ENCODE results near the gene STXBP1.
A peak's percentile ranks its signal among the peaks of the same experiment; 100 is the strongest.
"Not testable (repeated sequence)": the region's sequence is repeated elsewhere in the genome, so short reads cannot be mapped to it uniquely, and the experiment has no call there.

The STXBP1 gene

DNA sequence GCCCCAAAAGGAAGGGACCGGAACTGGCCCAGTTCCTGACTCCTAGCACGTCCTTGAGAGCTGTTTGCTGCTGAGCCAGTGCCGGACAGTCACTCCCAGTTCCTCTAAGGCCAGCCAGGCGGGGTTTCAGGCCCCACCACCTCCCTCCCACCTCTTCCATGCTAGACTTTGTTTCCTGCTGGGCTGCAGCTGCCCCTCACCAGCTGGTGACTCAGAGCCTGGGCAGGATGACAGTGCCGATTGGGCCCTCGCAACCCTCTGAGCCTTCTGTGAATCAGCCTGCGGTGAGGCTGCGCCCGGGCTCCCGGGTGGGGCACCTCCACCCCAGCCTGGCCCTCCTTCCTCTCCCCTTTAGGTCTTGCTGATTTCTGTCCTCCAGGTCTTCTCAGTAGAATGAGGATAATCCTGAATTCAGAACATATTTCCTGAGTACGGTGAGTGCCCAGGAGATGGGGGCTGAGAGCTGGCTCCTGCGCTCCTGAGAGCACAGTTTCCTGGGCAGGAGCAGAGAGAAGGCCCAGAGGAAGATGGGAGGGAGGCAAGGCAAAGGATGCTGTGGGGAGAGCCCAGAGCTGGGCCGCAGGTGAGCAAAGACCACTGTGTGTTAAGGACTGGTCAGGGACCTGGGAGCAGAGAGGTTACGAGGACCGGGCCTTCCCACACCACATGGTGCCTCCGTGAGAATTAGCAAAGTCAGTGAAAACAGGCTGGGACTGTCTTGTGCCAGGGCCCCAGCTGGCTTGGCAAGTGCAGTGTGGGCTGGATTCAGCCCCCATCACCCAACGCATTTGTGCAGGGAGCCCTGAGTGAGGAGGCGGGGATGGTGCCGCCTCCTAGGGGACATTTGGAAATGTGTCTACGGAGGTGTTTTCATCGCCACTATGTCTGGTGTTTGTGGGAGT lies 32.9 kb upstream of the STXBP1 start:
- DNase-seq, result peak; percentile 64

DNA sequence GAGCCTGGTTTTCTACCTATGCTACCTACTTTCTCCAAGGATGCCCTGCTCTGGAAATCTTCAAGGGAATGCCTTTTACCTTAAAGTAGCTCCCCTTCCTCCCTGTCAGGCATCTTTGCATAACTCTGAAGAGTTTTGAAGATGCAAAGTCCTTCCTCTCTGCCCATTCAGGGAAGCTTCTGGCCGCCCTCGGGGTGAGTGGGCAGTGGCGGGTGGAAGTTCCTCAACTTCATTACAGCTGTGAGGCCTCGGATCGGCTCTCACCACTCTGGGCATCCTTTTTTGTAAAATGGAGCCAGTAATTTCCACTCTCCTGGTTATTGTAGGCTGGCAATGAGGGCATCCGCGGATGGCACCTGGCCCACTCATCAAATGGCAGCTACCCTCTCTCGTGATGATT lies 31.7 kb upstream of the STXBP1 start:
- no peak for DNase-seq

DNA sequence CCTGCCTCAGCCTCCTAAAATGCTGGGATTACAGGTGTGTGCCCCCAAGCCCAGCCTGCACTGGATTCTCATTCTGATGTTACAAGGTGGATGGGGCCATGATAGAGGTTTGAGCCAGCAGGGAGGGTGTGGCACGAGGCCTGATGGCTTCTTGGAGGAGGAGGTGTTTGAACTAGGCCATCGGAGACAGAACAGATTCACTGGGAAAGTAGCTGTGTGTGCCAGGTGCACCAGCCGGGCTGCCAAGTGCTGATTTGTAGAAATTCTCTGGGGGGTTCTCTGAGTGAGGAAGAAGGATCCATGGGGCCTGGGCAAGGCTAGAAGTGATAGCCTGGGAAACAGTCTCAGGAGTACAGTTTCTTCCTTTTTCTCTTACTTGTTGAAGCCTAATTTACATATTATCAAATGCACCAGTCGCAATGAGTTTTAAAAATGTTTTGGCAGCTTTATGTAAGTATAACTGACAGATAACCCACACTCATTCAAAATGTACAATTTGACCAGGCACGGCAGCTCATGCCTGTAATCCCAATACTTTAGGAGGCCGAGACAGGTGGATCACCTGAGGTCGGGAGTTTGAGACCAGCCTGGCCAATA lies 31.1 kb upstream of the STXBP1 start:
- no peak for DNase-seq

DNA sequence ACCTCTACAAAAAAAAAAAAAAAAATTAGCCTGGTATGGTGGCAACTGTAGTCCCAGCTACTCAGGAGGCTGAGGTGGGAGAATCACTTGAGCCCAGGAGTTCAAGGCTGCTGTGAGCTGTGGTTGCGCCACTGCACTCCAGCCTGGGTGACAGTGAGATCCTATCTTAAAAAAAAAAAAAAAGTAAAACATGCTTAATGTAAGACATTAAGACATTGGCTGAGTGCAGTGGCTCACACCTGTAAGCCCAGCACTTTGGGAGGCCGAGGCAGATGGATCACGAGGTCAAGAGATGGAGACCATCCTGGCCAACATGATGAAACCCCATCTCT lies 27.6 kb upstream of the STXBP1 start:
- not testable (repeated sequence) for DNase-seq

DNA sequence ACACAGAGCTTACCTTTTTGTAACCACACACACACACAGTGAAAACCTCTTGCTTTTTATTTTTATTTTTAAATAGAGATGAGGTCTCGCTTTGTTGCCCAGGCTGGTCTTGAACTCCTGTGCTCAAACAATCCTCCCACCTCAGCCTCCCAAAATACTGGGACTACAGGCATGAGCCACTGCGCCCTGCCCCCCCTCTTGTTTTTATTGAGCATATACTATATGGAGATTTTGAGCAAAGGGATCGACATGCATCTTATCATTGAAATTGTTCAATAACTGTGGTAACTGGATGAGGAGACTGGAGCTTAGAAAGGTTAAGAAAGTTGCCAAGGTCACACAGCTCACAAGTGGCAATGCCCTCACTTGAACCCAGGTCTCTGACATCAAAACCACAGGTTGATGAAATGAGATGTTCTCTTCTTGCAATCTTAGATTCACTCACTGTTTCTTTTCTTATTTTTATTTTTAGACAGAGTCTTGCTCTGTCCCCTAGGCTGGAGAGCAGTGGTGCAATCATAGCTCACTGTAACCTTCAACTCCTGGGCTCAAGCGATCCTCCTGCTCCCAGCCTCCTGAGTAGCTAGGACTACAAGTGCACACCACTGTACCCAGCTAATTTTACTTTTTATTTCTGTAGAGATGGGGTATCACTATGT lies 26.8 kb upstream of the STXBP1 start:
- no peak for DNase-seq

DNA sequence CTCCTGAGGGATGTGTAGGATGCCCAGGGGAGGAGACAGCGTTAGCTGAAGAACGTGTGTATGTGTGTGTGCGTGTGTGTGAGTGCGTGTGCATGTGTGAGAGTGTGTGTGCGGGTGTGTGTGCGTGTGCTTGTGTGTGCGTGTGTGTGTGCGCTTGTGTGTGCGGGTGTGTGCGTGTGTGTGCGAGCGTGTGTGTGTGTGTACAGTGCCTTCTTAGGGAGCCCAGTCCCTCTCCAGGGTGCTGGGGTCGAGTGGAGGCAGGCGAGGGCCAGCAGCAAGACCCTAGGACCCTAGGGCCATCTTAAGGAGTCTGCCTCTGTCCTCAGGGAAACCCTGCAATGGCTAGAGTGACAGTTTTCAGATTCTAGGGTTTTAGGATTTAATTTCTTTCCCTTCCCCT lies 26.0 kb upstream of the STXBP1 start:
- DNase-seq, result no peak

DNA sequence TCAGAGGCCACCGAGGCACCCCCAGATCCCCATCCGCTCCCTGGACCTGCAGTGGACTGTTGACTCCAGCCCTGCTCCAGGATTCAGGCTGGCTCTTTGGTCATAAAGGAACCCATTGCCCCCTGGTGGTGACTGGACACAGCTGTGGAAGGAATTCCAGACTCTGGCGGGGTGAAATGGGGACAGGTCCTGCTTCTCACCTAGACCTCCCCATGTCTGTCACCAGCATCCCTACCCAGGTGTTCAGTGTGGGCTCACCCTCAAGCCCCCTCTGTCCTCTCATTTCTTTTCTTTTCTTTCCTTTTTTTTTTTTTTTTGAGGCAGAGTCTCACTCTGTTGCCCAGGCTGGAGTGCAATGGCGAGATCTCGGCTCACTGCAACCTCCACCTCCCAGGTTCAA lies 25.5 kb upstream of the STXBP1 start:
- DNase-seq, result peak; percentile 31

DNA sequence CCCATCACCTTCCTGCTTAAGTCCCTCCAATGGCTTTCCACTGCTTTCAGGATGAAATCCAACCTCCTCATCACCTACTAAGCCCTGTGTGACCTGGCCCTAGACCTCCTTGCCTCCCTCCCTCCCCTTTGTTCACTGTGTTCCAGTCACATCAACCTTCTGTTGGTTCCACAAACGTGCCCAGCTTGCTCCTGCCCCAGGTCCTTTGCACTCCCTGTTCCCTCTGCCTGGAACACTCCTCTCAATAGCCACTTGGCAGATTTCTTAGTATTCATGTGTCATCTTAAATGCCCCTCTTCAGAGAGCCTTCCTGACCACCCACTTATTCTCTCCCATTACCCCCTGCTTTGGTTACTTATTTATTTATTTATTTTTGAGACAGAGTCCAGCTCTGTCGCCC lies 24.1 kb upstream of the STXBP1 start:
- DNase-seq, result no peak

DNA sequence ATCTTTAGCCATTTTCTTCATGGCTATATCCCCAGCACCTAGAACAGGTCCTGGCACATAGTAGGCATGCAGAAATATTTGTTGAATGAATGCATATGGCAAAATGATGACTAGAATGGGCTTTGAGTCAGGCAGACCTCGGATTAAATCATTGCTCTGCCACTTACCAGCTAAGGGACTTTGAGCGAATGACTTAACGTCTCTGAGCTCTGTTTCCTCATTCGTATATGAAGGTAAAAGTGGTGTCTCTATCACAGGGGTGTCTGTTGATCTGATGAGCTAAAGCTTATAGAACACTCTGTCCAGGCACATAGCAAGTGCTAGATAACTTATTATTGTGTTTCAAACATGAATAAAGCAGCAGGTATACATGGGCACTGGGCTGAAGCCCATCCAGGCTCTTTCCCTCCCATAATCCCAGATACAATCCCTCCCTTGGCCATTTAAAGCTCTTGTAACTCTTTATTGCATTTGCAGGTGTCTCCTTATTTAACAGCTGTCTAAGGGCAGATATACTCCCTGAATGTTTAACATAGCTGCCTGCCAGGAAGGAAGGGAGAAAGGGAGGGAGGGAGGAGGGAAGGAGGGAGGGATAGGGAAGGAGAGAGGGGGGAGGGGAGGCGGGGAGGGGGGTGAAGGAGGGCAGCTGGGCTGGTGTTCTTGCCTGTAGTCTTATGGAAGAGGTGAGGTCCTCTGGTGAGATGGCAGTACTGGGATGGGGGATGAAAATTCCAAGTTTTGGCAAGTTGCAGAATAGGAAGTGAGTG lies 23.2 kb upstream of the STXBP1 start:
- DNase-seq, result no peak

DNA sequence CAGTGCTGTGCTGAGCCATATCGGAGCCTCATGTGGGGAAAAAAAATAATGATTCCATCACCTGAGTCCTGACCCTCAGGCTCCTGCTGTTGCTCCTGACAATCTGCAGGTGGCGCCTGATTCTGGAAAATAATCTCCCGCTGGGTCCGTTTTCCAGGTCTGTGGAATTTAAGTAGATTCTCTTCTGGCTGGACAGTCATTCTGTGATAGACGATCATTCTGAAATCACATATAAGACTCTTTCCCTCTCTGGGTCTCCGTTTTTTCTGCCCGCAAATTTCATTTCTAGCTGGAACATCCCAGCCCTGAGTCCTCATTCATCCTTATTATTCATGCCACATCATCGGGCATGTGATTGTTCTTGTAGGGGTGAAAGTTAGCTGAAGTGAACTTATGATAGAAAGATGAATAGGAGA lies 22.1 kb upstream of the STXBP1 start:
- DNase-seq, result peak; percentile 54

DNA sequence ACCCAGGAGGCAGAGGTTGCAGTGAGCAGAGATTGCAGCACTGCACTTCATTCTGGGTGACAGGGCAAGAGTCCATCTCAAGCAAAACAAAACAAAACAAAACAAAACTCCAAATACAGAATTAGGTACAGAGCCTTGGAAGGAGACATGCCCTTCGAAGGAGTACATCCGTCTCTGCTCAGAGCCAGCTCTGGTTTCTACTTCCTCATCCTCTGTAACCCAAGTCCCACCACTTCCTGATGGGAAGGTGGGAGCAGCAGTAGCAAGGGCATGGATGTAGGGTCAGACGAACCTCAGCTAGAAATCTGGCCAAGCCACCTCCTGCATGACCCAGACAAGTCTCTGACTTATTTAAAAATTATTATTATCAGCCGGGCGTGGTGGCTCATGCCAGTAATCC lies 16.5 kb upstream of the STXBP1 start:
- no peak for DNase-seq

DNA sequence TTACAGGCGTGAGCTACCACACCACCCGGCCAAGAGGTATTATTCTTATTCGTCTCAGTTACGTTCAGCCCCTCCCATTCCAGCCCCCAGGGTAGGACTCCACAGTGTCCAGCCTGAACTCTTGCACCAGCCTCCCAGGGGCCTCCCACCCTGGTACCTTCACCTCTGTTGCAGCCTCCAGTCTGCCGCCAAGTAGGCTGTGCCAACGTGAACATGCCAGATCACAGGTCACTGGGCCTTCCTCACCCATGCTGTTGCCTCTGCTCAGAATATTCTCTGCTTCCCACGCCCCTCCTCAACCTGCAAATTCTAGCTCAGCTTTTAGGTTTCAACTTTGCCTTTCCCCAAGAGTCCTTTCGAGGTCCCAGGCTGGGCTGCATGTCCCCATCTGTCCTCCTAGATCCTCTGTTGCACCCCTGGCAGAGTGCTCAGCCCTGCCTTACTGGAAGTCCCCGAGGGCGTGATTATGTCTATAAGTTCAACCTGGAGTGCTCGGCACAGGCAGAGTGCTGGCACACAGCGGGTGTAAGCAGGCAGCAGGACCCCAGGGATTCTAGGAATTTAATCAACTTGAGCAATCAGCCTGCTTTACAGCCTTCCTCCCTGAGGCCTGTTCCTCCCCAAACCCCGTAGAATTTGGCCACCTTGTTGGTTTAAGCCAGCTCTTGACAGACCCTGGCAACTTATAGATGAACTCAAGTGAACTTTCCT lies 13.1 kb upstream of the STXBP1 start:
- DNase-seq, result no peak

DNA sequence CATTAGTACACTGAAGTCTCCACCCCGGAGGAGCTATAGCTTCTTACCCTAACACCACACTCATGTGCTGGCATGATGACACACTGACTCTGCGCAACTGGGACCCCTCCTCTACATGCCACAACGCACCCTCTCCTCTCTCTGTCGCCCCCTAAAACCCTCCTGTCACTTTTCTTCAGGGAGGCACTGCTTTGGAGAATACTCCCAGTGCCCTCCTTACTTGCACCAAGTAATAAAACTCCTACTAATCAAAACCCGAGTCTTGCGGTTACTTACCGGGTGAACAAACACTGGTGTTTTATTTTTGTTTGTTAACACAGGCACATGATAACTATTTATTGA lies 12.6 kb upstream of the STXBP1 start:
- no peak for DNase-seq

DNA sequence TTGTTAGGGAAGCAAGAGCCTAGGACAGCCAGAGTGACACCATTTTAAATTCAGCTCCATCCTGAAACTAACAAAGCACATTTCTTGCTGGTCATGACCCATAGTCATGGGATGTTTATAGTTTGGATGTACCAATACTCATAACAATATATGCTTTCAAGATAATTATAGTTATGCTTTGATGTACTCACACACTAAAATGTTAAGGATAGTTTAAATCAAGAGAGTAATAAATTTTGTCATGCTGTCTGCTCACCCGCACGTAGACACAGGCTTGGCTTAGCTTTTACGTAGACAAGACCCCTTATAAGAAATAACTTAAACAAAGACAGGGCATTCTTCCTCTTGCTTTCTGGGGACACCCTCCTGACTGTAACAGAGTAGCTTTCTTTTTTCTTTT lies 8.9 kb upstream of the STXBP1 start:
- no peak for DNase-seq

DNA sequence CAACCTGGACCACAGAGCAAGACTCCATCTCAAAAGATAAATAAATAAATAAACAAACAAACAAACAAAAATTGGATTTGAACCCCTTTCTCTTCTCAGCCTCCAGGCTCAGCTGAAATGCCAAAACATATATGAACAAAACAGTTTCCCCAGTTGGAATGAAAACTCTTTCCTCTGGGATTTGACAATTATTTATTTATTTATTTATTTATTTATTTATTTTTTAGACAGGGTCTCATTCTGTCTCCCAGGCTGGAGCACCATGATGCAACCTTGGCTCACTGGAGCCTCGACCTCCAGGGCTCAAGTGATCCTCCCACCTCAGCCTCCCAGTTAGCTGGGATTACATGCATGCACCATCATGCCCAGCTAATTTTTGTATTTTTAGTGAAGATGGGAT lies 6.0 kb upstream of the STXBP1 start:
- DNase-seq, result no peak

DNA sequence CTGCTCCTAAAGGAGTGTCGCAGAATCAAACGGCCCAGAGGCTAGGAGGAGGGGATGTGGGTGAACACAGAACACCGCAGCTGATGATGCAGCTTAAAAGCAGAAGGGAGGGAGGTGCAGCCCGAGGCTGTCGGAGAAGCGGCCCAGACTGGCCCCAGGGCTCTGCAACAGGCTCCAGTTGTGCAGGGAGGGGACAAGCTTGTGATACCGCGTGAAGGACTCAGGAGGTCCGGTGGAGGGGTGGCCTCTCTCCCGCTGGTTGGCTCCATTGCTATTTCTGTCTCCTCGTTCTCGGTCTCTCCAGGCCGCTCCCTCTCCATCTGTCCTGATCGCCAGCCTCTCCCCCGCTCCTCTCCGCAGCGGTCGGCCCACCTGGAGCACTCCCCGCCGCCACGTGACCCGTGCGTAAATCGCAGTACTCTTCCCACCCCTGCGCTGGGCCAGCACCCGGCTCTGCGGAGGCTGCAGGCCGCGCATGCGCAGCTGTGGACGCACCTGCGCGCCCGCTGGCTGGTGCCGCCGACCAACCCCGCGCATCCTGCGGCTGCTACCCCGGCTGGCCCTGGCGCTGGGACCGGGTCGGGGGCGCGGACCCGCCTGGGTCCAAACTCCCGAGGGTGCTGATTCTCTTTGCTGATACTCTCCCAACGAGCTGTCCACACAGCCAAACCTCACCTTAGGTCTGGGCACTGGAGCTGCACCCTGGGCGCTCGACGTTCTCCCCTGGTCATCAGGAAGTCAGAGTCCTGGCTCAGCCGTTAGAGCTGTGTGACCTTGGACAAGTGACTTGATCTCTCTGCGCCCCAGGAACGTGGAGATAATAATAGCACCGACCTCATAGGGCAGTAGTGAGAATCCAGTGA lies 3.7 kb upstream of the STXBP1 start:
- DNase-seq, result peak; percentile 90

DNA sequence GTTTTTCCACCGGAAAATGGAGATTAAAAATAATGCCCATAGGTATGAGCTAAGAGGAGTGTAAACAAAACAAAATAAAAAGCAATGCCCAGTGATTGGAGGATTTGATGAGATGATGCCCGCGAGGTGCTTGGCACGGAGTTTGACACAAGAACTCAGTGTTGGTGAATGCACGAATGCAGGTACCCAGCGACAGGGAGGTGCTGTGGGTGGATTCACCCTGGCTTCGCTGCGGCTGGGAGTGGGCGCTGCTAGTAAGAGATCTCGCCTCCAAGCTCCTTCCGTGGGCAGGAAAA lies 526 bp upstream of the STXBP1 start:
- no peak for DNase-seq

DNA sequence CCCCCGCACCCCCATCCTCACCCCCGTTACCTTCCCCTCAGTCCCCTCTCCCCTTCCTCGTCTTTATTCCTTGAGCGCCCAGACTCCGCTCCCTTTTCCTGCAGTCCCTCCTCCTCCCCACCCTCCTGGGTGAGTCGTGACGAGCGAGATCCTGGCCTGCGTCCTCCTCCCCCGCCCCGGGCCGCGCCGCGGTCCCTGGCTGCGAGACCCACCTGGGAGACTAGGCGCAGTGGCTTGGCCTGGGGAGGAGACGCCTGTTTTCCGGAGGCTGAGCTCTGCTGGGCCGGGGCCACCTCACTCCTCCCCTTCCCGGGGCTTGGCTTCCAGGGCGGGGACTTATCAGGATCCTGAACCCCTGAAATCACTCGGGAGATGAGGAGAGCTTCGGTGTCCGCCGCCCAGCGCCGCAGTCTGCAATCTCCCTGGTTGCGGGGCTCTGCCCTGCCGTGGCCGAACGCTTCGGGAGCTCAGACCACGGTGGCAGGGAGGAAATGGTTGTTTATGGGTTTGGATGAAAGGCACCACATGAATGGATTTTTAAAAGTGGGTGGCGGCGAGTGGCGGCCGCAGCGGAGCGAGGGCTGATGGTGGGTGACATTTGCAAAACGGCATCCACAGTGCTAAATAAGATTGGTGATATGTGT lies 984 bp downstream of the STXBP1 start:
- no peak for DNase-seq

DNA sequence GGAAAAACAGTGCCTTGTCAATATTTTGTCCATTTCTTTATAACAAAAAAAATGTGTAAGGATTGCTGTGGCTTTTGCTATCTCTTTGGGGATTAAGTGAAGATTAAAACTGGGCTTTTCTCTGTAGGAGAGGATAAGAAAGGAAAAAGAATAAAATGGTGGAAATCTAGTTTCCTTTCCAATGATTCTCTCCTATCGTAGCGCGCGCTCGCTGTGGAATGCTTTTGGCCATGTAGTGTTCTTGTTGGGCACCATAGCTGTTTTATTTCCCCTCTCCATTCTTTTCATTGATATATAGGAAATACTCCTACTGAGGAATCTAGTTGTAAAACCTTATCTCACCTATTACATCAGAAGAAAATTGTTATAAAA lies 1.5 kb downstream of the STXBP1 start:
- no peak for DNase-seq

DNA sequence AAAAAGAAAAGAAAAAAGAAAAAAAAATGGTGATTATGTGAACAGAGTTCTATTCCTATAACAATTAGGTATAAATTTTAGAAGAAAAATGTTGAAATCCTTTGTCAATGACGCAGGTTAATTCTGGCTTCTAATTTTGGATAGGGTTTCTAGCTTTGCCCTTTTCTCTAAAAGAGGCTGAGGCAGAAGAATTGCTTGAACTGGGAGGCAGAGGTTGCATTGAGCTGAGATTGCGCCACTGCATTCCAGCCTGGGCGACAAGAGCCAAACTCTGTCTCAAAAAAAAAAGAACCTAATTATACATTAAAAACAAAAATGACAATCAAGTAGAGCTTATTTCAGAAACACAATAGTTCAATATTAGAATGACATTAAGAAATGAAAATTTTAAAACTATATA lies 2.9 kb downstream of the STXBP1 start:
- no peak for DNase-seq

DNA sequence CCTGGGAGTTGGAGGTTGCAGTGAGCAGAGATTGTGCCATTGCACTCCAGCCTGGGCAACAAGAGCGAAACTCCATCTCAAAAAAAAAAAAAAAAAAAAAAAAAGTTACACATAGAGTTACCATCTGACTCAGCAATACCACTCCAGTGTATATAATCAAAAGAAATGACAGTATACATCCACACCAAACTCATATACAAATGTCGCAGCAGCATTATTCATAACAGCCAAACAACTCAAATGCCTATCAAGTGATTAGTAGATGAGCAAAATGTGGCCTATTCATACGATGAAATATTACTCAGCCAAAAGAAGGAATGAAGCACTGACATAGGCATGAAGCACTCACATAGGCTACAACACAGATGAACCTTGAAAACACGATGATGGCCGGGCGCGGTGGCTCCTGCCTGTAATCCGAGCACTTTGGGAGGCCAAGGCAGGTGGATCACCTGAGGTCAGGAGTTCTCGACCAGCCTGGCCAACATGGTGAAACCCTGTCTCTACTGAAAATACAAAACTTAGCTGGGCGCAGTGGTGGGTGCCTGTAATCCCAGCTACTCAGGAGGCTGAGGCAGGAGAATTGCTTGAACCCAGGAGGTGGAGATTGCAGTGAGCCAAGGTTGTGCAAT lies 9.4 kb downstream of the STXBP1 start:
- DNase-seq, result not testable (repeated sequence)
